Jurkat, Clone E6-1 (cell line): ENCODE results near the gene PLCG1.
"Not testable (repeated sequence)": the region's sequence is repeated elsewhere in the genome, so short reads cannot be mapped to it uniquely, and the experiment has no call there.

Experiments
- DNase-seq: peaks from one replicate; pipeline ENCODE4 v3.0.0-alpha.2; 2011; ENCODE audit warnings: low read depth, low spot score
- H3K4me3 ChIP-seq: 2 replicates; pipeline ENCODE4 v1.5.1; 2011; ENCODE audit warnings: mild to moderate bottlenecking, low read length, control low read depth, moderate library complexity

Gene PLCG1

GRCh38 chr20:41121399-41121798 is 15.9 kb upstream of the PLCG1 start:
- no peak for DNase-seq
- no peak overlapping the region for H3K4me3 ChIP-seq

DNA sequence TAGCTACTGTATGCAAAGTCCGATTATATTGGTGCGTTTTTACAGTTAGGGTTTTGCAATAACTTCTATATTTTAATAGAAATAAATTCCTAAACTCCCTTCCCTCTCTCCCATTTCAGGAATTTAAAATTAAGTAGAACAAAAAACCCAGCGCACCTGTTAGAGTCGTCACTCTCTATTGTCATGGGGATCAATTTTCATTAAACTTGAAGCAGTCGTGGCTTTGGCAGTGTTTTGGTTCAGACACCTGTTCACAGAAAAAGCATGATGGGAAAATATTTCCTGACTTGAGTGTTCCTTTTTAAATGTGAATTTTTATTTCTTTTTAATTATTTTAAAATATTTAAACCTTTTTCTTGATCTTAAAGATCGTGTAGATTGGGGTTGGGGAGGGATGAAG is 13.7 kb upstream of the PLCG1 start:
- H3K4me3 ChIP-seq: no peak overlapping the region
- no peak for DNase-seq

GRCh38 chr20:41124451-41125094 is 12.8 kb upstream of the PLCG1 start:
- H3K4me3 ChIP-seq: no peak overlapping the region
- DNase-seq: no peak

DNA sequence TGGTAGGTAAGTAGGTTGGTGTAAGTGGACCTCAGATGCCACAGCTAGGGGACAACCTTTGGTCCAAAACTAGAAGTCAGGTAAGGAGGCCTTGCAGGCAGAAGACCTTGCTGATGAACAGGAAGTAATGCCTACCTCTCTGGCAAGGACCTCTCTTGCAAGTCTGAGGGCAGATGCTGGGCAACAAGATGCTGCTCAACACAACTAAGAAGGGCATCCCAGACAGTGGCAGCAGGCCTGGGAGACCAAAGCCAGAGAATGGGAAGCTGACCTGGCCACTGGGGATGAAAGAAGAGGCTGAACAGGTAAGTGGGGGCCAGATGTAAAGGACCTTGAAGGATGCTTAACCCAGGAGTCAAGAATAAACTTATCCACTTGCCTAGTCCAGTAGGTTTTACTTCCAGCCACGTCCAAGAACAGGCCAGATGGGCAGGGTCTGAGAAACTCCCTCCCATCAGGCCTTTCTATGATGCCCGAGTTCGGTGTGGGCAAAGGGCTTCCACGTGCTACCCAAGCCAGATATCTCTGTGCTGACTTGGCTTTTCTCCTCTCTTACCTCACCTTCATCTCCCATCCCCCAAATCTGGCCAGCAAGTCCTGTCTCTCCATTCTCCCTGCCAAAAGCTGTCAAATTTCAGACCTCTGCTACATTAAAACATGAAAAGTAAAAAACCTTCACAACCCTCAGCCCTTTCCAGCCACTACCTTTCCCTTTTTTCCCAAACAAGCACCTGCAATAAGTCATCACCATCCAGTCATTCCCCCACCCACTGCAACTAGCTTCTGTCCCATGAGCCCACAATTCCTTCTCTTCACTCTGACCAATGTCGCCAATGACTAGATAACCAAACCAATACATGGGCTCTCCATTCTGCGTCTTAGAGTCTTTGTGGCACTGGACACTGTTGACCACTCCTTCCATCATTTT is 11.5 kb upstream of the PLCG1 start:
- DNase-seq: no peak
- H3K4me3 ChIP-seq: no peak overlapping the region

- no peak for DNase-seq
- H3K4me3 ChIP-seq: no peak overlapping the region
Observed at GRCh38 chr20:41126719-41127118, 10.6 kb upstream of the PLCG1 start.

DNA sequence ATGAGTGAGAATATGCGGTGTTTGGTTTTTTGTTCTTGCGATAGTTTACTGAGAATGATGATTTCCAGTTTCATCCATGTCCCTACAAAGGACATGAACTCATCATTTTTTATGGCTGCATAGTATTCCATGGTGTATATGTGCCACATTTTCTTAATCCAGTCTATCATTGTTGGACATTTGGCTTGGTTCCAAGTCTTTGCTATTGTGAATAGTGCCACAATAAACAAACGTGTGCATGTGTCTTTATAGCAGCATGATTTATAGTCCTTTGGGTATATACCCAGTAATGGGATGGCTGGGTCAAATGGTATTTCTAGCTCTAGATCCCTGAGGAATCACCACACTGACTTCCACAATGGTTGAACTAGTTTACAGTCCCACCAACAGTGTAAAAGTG is 9.0 kb upstream of the PLCG1 start:
- not testable (repeated sequence) for DNase-seq, H3K4me3 ChIP-seq

DNA sequence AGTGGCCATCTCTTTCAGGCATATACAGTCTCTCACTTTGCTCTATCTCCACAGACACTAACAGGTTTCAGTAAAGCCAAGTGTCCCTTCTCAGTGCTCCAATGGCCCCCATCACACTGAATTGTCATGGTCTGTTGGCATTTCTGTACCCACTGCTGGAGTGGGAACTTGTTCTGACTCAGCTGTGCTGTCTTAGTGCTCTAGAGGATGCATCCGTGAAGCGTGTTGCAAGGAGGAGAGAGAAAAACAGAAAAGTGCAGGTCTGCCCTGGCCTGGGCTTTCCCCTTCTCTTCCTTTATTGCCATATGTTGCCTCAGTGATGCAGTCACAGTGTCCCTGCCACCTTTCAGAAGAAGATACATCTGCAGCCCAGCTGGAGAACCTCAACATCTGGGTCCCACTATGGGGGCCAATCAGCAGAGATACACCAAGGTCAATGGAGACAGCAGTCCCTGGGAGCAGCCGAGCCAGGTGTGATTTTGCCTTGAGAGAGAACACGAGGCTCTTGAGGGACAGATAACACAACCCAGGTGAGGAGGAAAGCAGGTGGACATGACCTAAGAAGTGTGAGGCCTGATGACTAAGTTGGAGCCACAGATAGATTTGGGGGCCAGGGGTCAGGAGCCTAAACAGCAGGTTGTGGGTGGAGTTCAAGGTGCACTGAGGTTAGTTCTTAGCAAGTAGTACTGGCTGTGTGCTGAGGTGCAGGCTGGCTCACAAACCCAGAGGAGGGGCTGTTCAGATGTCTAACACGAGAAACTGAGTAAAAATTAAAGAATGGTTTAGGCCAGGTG is 5.6 kb upstream of the PLCG1 start:
- H3K4me3 ChIP-seq: no peak overlapping the region
- no peak for DNase-seq

DNA sequence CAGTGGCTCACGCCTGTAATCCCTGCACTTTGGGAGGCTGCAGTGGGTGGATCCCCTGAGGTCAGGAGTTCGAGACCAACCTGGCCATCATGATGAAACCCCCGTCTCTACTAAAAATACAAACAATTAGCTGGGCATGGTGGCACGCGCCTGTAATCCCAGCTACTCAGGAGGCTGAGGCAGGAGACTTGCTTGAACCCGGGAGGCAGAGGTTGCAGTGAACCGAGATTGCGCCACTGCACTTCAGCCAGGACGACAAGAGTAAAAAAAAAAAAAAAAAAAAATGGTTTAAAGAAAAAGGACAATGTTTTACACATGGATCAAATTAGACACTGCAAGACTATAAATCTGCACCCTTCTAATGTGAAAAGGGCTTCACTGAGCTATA is 5.0 kb upstream of the PLCG1 start:
- DNase-seq: not testable (repeated sequence)

DNA sequence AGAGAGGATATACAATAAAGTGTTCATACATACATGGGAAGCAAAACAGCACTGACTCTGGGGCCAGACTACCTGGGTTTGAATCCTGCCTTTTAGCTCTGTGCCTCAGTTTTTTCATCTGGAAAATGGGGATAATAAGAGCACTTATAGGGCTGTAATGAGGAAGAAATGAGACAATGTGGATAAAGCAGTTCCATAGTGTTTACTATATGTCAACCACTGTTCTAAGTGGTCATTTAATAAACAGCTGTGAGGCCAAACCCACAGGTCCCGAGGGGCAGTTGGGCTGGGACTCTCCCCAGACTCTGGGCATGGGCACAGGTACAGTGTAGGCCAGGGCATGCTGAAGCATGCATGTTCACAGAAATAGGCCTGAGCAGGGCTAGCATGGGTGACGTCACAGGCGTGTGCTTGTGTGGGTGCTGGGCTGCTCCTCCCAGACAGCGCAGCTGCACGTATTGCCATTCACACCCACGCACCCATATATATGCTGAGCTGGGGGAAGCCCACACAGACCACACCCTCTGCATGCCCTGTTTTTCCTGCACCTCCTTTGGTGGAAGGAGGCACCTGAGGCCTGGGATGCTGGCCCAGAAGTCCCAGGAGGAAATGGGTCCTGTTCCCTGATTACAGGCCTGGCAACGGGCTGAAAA is 3.5 kb upstream of the PLCG1 start:
- H3K4me3 ChIP-seq: no peak overlapping the region
- no peak for DNase-seq

More for the DNA sequence above, 5.0 kb upstream of the PLCG1 start:
- not testable (repeated sequence) for H3K4me3 ChIP-seq

DNA sequence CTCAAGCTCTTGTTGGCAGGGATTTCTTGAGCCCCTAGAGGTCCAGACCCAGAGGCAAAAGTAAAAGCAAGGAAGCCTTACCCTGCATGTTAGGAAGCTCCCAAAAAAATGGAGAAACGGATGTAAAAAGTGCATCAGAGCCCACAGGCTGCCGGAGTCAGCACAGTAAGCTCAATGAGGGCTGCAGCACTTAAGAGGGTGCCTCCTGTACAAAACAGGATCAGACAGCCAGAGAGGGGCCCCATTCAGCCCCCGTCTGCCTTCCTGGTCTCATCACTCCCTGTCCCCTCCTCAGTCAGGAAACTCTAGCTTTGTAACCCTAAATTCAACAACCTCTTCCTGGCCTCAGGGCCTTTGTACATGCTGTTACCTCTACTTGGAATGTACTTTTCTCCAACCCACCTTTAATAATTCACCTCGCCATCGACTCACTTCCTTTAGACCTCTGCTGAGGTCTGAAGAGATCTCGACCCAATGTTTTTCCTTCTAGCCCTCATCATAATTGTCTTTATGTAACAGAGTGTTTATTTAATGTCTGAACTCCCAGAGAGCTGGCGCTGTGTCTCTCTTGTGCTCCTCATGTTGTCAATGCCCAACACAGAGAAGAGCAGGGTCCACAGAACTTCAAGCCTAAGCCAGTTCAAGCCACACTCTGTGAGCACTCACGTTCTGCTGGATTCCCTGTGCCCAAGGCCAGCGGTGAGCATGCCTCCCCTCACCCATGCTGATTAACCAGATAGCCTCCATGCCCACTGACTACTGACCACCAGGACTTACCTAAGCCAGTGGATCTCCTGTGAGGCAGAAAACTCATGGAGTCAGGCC is 2.8 kb upstream of the PLCG1 start:
- no peak overlapping the region for H3K4me3 ChIP-seq
- DNase-seq: no peak

DNA sequence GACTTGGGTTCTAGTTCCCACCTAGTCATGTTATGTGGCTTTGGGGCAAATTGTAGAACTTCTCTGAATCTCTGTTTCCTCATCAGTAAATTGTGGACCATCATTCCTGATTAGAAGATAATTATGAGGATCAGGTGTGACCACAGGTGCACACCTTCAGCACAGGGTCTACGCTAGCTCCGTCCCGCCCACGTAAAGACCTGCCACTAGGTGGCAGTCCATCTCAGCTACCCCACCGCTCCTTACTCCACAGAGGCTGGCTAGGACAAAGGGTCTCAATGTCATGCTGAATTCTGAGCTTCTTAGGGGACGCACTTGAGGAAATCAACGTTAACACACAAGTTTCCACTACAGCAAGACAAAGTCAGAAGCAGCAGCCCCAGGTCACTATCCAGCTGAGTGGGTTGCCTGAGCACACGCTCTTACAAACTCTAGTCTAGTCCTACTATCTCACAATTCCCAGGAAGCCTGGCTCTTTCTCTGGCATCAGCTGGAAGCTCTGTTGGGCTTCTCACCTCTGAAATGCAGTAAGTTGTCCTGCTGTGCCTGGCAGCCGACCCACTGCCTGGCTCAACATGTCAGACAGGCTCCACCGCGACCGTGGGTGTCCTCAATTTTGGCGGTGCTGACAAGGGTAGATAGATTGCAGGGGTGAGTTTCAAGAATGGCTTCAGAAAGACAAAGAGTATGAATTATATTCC is 2.0 kb upstream of the PLCG1 start:
- DNase-seq: peak; percentile 66
- H3K4me3 ChIP-seq: no peak overlapping the region

- no peak for DNase-seq
- H3K4me3 ChIP-seq: peak overlapping the region; percentile 87
Observed at GRCh38 chr20:41135888-41136679, 1.3 kb upstream of the PLCG1 start.

- DNase-seq: peak; percentile 71
- H3K4me3 ChIP-seq: peak overlapping the region; percentile 87
Observed at GRCh38 chr20:41137614-41138474, 501 bp downstream of the PLCG1 start.

DNA sequence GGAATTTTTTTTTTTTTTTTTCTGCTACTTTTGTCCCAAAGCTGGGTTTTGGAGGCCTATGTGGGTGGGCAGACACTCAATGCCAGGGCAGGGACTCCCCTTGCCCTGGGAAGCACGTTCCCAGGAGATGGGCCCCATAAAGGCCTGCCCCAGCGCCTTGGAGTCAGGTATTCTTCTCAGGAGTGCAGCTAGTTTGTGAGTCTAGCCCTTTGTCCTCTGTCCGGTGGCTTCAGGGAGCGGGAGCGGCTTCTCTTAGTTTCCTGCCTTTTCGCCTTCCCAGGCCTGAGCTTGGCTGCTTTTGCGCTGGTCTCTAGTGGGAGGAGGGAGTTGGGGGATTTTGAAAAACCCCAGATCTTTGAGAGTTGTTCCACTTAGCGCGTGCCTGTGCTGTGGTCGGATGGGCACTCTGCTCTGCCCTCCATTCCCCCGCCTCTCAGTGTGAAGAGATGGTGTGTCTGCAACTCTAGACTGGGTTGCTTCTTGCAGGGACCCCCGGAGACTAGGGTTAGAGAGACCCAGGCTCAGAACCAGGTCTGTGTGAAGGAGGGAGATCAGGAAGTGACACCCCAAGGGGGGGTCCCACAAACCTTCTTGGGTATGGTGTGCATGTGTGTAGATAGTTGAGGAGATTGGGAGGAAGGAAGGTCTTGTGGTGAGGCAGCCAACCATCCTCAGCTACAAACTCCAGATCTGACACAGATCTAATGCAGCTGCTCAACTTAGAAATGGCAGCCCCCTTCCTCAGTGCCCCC is 1.3 kb downstream of the PLCG1 start:
- DNase-seq: peak; percentile 91
- peak overlapping the region; percentile 87 for H3K4me3 ChIP-seq

- no peak for DNase-seq
- peak overlapping the region; percentile 87 for H3K4me3 ChIP-seq
Observed at GRCh38 chr20:41139227-41140093, 2.1 kb downstream of the PLCG1 start.
